GM19372 (cell line): ENCODE measurements around the gene MAML3.

Experiments used
- ATAC-seq: cut with Tn5 transposase; IDR thresholded peaks from one replicate; pipeline ENCODE4 v1.9.1; 2021; ENCODE audit warnings: mild to moderate bottlenecking, low read depth, moderate library complexity; ENCODE audit not compliant: unreplicated experiment

The MAML3 gene

GRCh38 chr4:140153718-140154571 is at the start of gene MAML3:
MAML3 (minus strand) TSS chr4:140154184; CDS start chr4:140153327, 857 bp downstream.
- peak; percentile 40 for ATAC-seq

- no peak for ATAC-seq
Measured at GRCh38 chr4:140198942-140199341, 45.0 kb upstream of the MAML3 start.

GRCh38 chr4:140195806-140196205 is 41.8 kb upstream of the MAML3 start:
- no peak for ATAC-seq

- no peak for ATAC-seq
Measured at GRCh38 chr4:140189805-140190204, 35.8 kb upstream of the MAML3 start.

- ATAC-seq, result no peak
Measured at GRCh38 chr4:140188975-140189374, 35.0 kb upstream of the MAML3 start.

GRCh38 chr4:140187316-140187695 is 33.3 kb upstream of the MAML3 start:
- no peak for ATAC-seq

- no peak for ATAC-seq
Measured at GRCh38 chr4:140186651-140187315, 32.8 kb upstream of the MAML3 start.

GRCh38 chr4:140186082-140186438 is 32.1 kb upstream of the MAML3 start:
- no peak for ATAC-seq

- no peak for ATAC-seq
Measured at GRCh38 chr4:140185412-140186081, 31.6 kb upstream of the MAML3 start.

GRCh38 chr4:140183270-140183669 is 29.3 kb upstream of the MAML3 start:
- ATAC-seq, result no peak

- ATAC-seq, result no peak
Measured at GRCh38 chr4:140180577-140180976, 26.6 kb upstream of the MAML3 start.

GRCh38 chr4:140176735-140177134 is 22.8 kb upstream of the MAML3 start:
- ATAC-seq, result no peak

- no peak for ATAC-seq
Measured at GRCh38 chr4:140174543-140174942, 20.6 kb upstream of the MAML3 start.

- no peak for ATAC-seq
Measured at GRCh38 chr4:140172960-140173359, 19.0 kb upstream of the MAML3 start.

GRCh38 chr4:140170299-140170698 is 16.3 kb upstream of the MAML3 start:
- ATAC-seq, result no peak

- ATAC-seq, result no peak
Measured at GRCh38 chr4:140168936-140169335, 15.0 kb upstream of the MAML3 start.

GRCh38 chr4:140168474-140168873 is 14.5 kb upstream of the MAML3 start:
- ATAC-seq, result no peak

- no peak for ATAC-seq
Measured at GRCh38 chr4:140163029-140163810, 9.2 kb upstream of the MAML3 start.

- no peak for ATAC-seq
Measured at GRCh38 chr4:140162596-140162995, 8.6 kb upstream of the MAML3 start.

GRCh38 chr4:140158365-140159030 is 4.5 kb upstream of the MAML3 start:
- ATAC-seq, result no peak
